CD14-positive monocyte (primary cell): ENCODE measurements around the gene SGO1. TPM values are rescaled to one million over a fixed set of nuclear protein-coding genes. Genes with fewer than 3 reads are reported as not detected.

Experiments
- DNase-seq, 3 donors: peaks; one replicate each; pipeline ENCODE4 v3.0.0-alpha.2; 2011 to 2022
- H2AFZ ChIP-seq: 2 replicates; pipeline ENCODE4 v1.6.0; 2012; ENCODE audit warnings: mild to moderate bottlenecking, low read depth, low read length, inconsistent platforms; ENCODE audit not compliant: insufficient read depth, poor library complexity, severe bottlenecking
- H3K27ac ChIP-seq, 2 donors: 1 replicate in 1 of 2; 2 replicates in 1 of 2; pipeline ENCODE4 v1.5.1; 2012 to 2013; ENCODE audit warnings: low read length in 2 of 2, control low read depth in 1 of 2, inconsistent platforms in 1 of 2, low read depth in 1 of 2, mild to moderate bottlenecking in 1 of 2
- H3K27me3 ChIP-seq, 2 donors: one replicate each; pipeline versions ENCODE4 v1.6.0 to v1.6.1; 2011 to 2013; ENCODE audit warnings: low read length in 2 of 2; ENCODE audit not compliant: control insufficient read depth in 2 of 2, insufficient read depth in 2 of 2
- H3K36me3 ChIP-seq, 2 donors: replicated peaks in 1 of 2; 1 replicate in 1 of 2; 2 replicates in 1 of 2; pipeline versions ENCODE4 v1.5.1 to v1.6.1; 2012 to 2013; ENCODE audit warnings: low read length in 2 of 2, control low read depth in 1 of 2, inconsistent platforms in 1 of 2, mild to moderate bottlenecking in 1 of 2; ENCODE audit not compliant: insufficient read depth in 2 of 2, control insufficient read depth in 1 of 2
- H3K4me1 ChIP-seq, 2 donors: 1 replicate in 1 of 2; 2 replicates in 1 of 2; pipeline versions ENCODE4 v1.5.1 to v1.6.1; 2012 to 2013; ENCODE audit warnings: low read length in 2 of 2, control low read depth in 1 of 2, inconsistent platforms in 1 of 2, mild to moderate bottlenecking in 1 of 2, moderate library complexity in 1 of 2; ENCODE audit not compliant: insufficient read depth in 2 of 2, control insufficient read depth in 1 of 2
- H3K4me2 ChIP-seq: replicated peaks from 2 replicates; pipeline ENCODE3; 2012; ENCODE audit warnings: low read length, moderate library complexity, mild to moderate bottlenecking; ENCODE audit not compliant: poor library complexity, severe bottlenecking; ENCODE audit errors: extremely low read depth
- H3K4me3 ChIP-seq, 3 experiments: fragments of 200-600 bp in 1 of 3; sonication (generic) in 1 of 3; replicated peaks in 1 of 3; 1 replicate in 2 of 3; 2 replicates in 1 of 3; pipeline ENCODE4 v1.5.1; 2011 to 2013; ENCODE audit warnings: low read length in 3 of 3, mild to moderate bottlenecking in 3 of 3, control low read depth in 2 of 3, low read depth in 2 of 3, inconsistent platforms in 1 of 3, moderate library complexity in 1 of 3
- H3K79me2 ChIP-seq: 2 replicates; pipeline ENCODE4 v1.6.0; 2012; ENCODE audit warnings: mild to moderate bottlenecking, control low read depth, inconsistent platforms, low read length, moderate library complexity; ENCODE audit not compliant: insufficient read depth
- H3K9ac ChIP-seq: 2 replicates; pipeline ENCODE4 v1.6.0; 2017; ENCODE audit warnings: low read length, mild to moderate bottlenecking; ENCODE audit not compliant: insufficient read depth, poor library complexity, severe bottlenecking
- H3K9me3 ChIP-seq, 2 donors: replicated peaks in 1 of 2; 1 replicate in 1 of 2; 2 replicates in 1 of 2; pipeline versions ENCODE4 v1.5.1 to v1.6.1; 2012 to 2013; ENCODE audit warnings: low read length in 2 of 2, control low read depth in 1 of 2; ENCODE audit not compliant: control insufficient read depth in 1 of 2, insufficient read depth in 1 of 2
- H4K20me1 ChIP-seq: 2 replicates; pipeline ENCODE4 v1.6.0; 2012; ENCODE audit warnings: mild to moderate bottlenecking, low read length, control low read depth, moderate library complexity; ENCODE audit not compliant: insufficient read depth
- H3K27ac Mint-ChIP-seq, 7 donors: one replicate each; pipeline ENCODE4 v1.8.0; 2020; ENCODE audit warnings: mild to moderate bottlenecking in 7 of 7, mixed read lengths in 7 of 7, moderate library complexity in 6 of 7, inconsistent platforms in 2 of 7
- H3K27me3 Mint-ChIP-seq, 3 donors: one replicate each; pipeline ENCODE4 v1.8.0; 2021 to 2022; ENCODE audit warnings: low read depth in 3 of 3, mild to moderate bottlenecking in 3 of 3, mixed read lengths in 3 of 3, moderate library complexity in 3 of 3, inconsistent platforms in 1 of 3
- H3K36me3 Mint-ChIP-seq, 2 donors: one replicate each; pipeline ENCODE4 v1.8.0; 2020; ENCODE audit warnings: mixed read lengths in 2 of 2, inconsistent platforms in 1 of 2, mild to moderate bottlenecking in 1 of 2
- H3K4me1 Mint-ChIP-seq: one replicate; pipeline ENCODE4 v1.8.0; 2020; ENCODE audit warnings: mild to moderate bottlenecking, mixed read lengths
- H3K4me3 Mint-ChIP-seq, 2 donors: one replicate each; pipeline ENCODE4 v1.8.0; 2020; ENCODE audit warnings: mild to moderate bottlenecking in 2 of 2, mixed read lengths in 2 of 2, moderate library complexity in 1 of 2
- H3K9me3 Mint-ChIP-seq, 7 donors: one replicate each; pipeline ENCODE4 v1.8.0; 2020 to 2022; ENCODE audit warnings: mixed read lengths in 7 of 7, mild to moderate bottlenecking in 6 of 7, moderate library complexity in 6 of 7, inconsistent platforms in 2 of 7
- WGBS: methylation state at CpG from one replicate; pipeline ENCODE4 v1.1.5; 2013; ENCODE audit warnings: missing lambda C conversion rate; ENCODE audit not compliant: insufficient coverage; 5-methylcytosine and 5-hydroxymethylcytosine counted together
- intact Hi-C, 2 donors: fragments of 100-400 bp; cut with micrococcal nuclease; formaldehyde crosslinking; loops; one replicate each; pipeline versions ENCODE4 v1.15.0 to v1.15.1; 2023
- polyA plus RNA-seq, 3 donors: library from polyadenylated mRNA; depleted of rRNA in 1 of 3; unstranded in 2 of 3; stranded (reverse) in 1 of 3; fragments of 300-500 nt in 2 of 3; fragments of >200 nt in 1 of 3; fragmentation: Illumina TruSeq in 2 of 3; gene quantifications; 1 replicate in 2 of 3; 2 replicates in 1 of 3; pipeline ENCODE4 v1.2.3, GENCODE V29; 2012 to 2021
- TF ChIP-seq, protein P1 (sequence below): fragments of 200-600 bp; IDR thresholded peaks from one replicate; pipeline ENCODE4 v1.8.0; 2022; ENCODE audit warnings: antibody characterized with exemption, mild to moderate bottlenecking

Gene SGO1
- polyA plus RNA-seq, 3 donors = 0.07 to 0.42 (median 0.15) TPM

DNA sequence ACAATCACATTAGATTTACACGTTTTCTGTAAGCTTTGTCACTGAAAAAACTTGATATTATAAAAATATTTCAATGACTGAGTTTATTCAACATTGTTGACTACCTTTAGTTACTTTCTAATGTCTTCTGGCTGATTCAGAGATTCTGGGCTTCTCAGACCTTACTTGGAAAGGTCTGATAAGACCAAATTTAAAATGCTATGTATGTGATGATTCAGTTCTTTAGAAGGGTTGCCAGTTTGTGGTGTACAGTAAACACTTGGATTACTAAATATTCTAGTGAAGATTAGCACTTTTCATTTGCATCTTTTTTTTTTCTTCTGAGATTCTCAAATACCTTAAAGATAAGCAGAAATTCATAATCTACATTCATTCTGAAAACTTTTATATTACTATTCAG lies 49.8 kb downstream of the SGO1 start:
- no peak for DNase-seq
- H3K9ac ChIP-seq = no peak overlapping the region
- Mint-ChIP-seq H3K9me3 (no peaks in the 10 kb centered on the region), H3K4me1 (peaks cover 3% of the 10 kb centered on the region), H3K27ac (no peak overlapping the region), H3K27me3 (peaks cover 0 to 1% (median 0%) of the 10 kb centered on the region in 3 donors), H3K4me3 (no peak overlapping the region), H3K36me3 (peaks cover 34 to 55% of the 10 kb centered on the region in 2 donors)
- H3K27me3 ChIP-seq = no peaks in the 10 kb centered on the region
- no peak overlapping the region for H2AFZ ChIP-seq
- H3K9me3 ChIP-seq = no peaks in the 10 kb centered on the region
- no peak overlapping the region for H3K27ac ChIP-seq
- no peak overlapping the region for H3K4me2 ChIP-seq
- peaks cover 25 to 56% of the 10 kb centered on the region in 2 donors for H3K36me3 ChIP-seq
- H3K4me1 ChIP-seq = peaks cover 0 to 3% of the 10 kb centered on the region in 2 donors
- TF ChIP-seq, protein P1, sequence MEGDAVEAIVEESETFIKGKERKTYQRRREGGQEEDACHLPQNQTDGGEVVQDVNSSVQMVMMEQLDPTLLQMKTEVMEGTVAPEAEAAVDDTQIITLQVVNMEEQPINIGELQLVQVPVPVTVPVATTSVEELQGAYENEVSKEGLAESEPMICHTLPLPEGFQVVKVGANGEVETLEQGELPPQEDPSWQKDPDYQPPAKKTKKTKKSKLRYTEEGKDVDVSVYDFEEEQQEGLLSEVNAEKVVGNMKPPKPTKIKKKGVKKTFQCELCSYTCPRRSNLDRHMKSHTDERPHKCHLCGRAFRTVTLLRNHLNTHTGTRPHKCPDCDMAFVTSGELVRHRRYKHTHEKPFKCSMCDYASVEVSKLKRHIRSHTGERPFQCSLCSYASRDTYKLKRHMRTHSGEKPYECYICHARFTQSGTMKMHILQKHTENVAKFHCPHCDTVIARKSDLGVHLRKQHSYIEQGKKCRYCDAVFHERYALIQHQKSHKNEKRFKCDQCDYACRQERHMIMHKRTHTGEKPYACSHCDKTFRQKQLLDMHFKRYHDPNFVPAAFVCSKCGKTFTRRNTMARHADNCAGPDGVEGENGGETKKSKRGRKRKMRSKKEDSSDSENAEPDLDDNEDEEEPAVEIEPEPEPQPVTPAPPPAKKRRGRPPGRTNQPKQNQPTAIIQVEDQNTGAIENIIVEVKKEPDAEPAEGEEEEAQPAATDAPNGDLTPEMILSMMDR = no peak
- WGBS = no CpG with 5 or more reads among the region's 1 CpG
- no peaks in the 10 kb centered on the region for H3K79me2 ChIP-seq
- no peaks in the 10 kb centered on the region for H4K20me1 ChIP-seq
- intact Hi-C loops = no loop called here
- H3K4me3 ChIP-seq = no peak overlapping the region

DNA sequence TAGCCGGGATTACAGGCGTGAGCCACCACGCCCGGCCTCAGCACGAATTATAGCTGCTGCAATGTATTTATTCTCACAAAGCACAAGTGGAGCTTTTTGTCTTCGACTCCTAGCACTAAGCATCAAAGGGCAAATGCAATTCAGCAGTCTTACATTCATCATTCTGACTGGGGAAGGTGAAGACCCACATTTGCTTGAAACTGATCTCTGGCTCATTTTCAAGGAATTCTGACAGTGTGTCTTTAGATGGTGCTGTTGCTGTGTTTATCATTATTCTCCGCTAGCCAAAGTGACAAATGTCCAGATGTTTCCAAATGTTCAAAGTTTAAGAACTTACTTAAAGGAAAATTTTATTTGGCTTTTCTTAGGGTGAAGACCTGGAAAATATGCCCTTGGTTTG lies 55.9 kb downstream of the SGO1 start:
- no peak overlapping the region for H2AFZ ChIP-seq
- no peak for DNase-seq
- H3K36me3 Mint-ChIP-seq = peaks cover 37 to 53% of the 10 kb centered on the region in 2 donors
- H3K9ac ChIP-seq = no peak overlapping the region
- peaks cover 12 to 13% of the 10 kb centered on the region in 2 donors for H3K4me1 ChIP-seq
- no peaks in the 10 kb centered on the region for H3K9me3 ChIP-seq
- no peaks in the 10 kb centered on the region for H3K27me3 ChIP-seq
- WGBS = 100% methylated on average over 5 of the region's 7 CpGs
- peaks cover 5 to 48% of the 10 kb centered on the region in 2 donors for H3K36me3 ChIP-seq
- TF ChIP-seq, protein P1 = no peak
- H3K27ac Mint-ChIP-seq = peak overlapping the region in 2 of 7 donors; percentile 43 to 57
- H3K4me2 ChIP-seq = no peak overlapping the region
- H3K27me3 Mint-ChIP-seq = no peaks in the 10 kb centered on the region
- H3K9me3 Mint-ChIP-seq = no peaks in the 10 kb centered on the region
- no peak overlapping the region for H3K4me3 Mint-ChIP-seq
- no peak overlapping the region for H3K27ac ChIP-seq
- no peaks in the 10 kb centered on the region for H4K20me1 ChIP-seq
- H3K4me3 ChIP-seq = no peak overlapping the region
- H3K4me1 Mint-ChIP-seq = peaks cover 10% of the 10 kb centered on the region
- H3K79me2 ChIP-seq = no peaks in the 10 kb centered on the region
- intact Hi-C loops = no loop called here
